ENCODE results near the gene ABHD15.
"Not testable (repeated sequence)": the region's sequence is repeated elsewhere in the genome, so short reads cannot be mapped to it uniquely, and the experiment has no call there.

ABHD15 gene

DNA sequence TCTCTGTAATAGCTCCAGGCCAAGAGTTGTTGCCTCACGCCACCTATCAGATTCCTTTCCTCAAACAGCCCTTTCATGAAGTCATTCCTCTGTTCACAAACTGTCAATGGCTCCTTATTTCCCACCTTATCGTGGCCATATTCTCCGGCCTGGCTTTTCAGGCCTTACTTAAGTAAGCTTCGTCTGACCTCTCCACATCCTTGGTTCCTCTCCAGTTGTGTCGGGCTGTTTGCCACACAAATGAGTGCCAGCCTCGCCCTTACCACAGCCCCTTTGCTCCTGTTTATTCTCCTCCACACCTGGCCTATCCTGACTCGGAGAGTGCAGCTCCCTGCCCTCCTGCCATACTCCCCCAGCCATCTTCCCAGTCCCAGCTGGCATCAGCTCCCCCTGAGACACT is 3.7 kb upstream of the ABHD15 start:
- no peak for DNase-seq (ENCODE audit: low spot score)

DNA sequence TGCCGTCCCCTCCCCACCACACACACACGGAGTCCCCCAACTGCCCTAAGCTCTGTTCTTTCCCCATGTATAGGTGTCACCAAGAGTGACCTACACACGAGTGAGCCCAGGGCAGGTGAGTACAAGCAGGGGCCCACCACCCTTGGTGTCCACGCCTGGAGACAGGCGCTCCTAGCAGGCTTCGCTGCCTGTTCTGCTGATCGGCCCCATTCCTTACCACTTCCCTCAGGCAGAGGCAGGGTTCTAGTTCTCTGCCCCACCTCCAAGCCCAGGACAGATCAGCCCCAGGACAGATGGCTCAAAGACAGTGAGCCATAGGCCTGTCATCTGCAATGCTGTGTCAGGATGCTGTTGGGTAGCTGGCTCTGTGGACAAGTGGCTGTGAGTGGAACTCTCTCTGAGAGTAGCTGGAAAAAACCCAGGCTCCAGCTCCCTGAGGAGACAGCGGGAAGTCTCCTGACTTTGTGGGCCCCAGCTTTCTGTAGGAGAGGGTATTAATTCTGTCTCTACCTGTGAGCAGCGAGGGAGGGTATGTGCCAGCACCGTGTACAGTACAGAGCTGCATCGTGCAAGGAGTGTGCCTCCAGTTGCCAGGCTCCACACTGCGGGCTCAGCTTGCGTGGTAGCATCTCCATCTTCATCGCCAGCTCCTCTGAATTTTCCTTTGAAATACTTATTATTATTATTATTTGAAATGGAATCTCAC is 2.6 kb upstream of the ABHD15 start:
- DNase-seq (ENCODE audit: low spot score): no peak

DNA sequence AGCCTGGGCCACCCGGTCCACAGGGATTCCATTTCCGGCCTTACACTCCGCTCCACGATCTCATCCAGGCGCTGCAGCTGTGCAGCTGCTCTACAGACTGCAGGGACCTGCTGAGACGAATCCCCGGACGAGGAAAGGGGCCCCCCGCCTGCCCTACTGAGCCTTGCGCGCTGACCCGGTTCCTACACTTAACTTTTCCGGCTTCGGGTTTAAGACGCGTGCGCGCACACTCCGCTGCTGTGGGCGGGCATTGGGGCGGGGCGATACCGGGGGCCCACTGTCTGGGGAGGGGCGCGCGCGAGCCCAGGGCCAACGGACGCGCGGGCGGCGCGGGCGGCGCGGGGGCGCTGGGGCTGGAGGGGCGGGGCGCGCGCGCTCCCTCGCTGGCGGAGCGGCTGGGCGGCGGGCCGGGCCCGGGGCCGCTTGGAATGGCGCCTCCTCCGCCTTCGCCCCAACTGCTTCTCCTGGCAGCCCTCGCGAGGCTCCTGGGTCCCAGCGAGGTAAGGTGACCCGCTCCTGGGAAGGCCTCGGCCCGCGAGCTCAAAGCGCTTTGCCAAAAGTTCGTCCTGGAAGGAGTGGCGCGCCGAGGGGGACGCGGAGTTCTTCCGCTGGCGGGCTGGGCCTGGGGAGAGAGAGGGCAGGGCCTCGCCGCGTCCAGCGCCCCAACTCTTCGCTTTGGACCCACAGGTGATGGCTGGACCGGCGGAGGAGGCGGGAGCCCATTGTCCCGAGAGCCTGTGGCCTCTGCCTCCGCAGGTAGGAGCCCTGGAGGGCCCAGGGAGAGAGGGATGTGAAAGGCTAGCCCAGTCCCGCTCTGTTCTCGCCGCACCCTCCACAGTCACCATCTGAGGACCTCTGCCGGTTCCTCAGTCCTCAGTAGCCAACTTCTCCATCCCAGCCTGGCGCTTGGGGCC is 1.8 kb upstream of the ABHD15 start, which contains the start of gene TP53I13:
Gene TP53I13 (plus strand): TSS at position 371 of the 914 bp plus-strand sequence. CDS start 58 bp downstream, at position 429.
- peak; percentile 93 for DNase-seq (ENCODE audit: low spot score)

DNA sequence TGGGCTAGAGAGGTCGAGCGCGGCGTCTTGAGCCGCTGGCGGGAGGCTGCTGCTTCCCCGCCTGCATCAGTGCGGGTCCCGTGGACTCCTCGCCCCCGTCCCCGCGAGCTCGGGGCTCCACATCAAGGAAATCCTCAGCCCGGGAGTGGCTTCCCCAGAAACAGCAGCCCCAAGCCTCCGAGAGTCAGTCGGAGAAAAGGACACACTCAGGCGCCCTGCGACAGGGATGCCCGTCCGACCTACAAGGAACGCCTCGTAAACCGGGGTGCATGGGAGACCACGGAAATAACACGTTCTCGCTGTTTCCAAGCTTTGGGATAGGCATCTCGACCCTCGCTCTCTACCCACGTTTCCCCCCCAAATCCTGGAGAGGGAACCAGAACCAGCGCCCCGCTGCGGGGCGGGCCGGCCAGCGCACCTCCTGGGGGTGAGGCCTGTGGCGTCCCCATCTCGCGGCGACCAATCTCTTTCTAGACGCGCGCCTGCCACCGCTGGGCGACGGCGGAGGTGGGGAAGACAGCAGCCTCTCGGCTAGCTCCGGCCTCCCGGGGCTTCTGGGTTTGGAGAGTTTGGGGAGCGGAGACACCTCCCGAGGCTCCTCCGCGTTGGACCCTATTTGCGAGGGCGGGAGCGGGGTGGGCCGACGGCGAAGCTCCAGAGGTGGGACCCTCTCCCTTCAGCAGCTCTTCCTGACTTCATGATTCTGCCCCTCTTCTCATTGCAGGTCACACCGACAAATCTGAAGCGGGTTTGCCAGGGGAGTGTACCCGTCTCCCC is 905 bp upstream of the ABHD15 start:
- DNase-seq (ENCODE audit: low spot score): peak; percentile 76

DNA sequence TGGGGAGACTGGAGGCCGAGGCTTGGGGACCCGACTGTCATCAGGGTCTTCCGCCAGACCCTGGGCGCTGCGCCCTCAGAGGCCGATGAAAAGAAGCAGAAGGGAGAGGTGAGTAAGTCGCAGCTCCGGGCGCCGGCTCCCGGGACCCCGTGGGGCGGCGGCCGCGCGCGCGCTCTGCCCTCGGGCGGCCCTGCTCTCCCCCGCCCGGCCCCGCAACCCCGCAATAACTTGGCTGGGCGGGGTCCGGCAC is 392 bp upstream of the ABHD15 start:
- DNase-seq (ENCODE audit: low spot score): no peak

DNA sequence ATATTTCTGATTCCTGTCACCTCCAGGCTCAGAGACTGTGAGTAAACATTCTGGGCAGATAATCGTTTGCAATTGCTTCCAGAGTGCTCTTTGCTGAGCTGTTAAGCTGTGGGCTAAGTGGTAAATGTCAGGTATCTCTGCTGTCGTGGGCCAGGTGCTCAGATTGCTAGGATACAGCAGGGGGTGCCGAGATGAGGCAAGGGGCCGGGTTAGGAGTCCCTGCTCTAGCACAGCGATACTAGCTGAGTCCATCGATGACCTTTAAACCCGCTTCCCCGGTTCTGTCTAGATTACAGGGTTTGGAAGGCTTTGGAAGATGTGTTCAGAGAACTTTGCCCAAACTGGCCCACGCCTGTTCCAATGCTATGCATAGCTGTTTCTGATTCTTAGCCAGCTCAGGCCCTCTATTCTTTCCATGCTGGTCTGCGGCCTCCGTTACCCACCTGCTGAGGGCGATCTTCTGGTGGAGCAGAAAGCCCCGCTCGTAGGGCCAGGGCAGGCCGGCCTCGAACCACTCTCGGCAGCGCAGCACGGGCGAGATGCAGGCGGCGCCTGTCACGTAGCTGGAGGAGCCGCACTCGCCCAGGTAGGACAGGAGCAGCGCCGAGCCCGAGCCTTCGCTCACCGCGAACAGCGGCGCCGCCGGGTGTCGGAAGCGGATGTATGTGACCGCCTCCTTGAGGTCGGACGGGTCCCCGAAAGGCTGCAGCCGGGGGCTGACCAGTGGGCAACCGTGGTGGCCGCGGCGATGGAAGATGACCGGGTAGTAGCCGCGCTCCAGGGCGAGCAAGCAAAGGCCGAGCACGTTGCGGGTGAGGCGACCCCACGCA is 979 bp downstream of the ABHD15 start:
- peak; percentile 62 for DNase-seq (ENCODE audit: low spot score)

DNA sequence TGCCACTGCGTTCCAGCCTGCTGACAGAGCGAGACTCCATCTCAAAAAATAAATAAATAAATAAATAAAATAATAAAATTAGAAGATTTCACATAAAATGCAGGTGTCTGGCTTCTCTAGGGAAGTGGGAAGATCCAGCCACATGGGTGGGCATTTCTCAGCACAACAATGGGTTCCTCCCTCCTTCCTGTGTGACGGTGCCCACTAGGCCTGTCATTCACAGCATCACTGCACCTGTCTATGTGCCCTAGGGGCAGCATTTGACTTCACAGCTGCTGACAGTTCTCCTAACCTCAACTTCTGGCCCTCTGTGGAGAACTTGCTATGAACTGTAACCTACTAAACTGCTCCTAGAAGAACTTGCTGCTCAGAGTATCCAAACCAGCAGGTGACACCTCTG is 3.0 kb downstream of the ABHD15 start:
- DNase-seq (ENCODE audit: low spot score): peak; percentile 6

DNA sequence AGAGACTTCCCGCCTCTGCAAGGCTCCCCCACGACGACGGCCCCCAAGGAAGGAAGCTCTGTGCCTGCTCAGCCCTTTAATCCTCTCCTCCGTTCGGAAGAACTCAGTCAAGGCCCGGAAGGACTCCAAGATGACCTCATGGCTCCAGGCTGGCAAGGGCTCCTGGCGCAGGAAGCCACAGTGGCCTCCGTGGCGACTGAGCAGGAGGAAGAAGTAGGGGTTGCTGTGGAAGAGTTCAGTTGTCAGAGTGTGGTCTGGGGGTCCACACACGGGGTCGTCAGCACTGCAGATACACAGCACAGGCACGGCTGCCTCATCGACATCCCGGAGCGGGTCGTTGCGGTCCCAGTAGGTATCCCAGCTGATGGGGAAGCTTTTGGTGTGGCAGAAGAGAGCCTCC is 4.2 kb downstream of the ABHD15 start:
- DNase-seq (ENCODE audit: low spot score): no peak

DNA sequence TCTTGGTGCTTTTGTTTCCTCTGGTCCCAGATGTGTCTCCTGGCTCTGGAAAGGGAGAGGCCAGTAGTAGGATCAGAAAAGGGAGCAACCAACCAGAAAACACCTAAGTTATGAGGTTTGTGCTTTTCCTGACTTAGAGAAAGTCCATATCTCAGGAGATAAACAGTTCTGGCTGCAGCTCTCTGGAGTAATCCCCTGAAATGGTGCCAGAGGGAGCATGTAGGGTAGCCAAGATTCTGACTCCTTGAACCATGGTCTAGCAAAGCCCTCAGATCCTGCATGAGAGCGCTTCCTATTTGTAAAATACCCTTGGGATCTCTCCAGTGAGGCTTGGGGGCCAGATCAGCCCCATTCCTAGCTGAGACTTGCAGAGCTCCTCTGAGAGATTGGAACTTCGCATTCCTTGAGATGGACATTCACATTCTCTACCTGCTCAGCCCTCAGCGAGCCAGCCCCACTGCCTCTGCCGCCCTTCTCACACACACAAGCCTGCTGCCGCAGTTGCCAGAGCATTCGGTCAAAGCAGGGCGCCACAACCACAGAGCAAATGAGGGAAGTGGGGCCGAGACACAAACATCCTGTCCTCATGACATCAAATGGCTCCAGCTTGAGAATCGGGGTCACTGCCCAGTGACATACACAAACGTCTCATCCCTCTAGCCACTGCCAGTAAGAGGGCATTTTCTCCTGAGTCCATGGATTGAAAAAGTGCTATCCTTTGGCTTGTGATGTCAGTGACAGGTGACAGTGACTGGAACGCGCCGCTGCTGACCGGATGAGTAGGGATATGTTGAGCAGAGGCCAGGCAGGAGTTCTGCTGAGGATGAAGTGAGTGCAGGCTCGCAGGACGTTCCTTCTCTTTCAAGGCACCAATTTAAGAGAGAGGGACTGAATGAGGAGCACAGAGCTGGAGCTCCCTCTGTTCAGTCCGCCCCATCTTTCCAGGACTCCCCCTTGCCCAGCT is 5.0 kb downstream of the ABHD15 start:
- peak; percentile 6 for DNase-seq (ENCODE audit: low spot score)

DNA sequence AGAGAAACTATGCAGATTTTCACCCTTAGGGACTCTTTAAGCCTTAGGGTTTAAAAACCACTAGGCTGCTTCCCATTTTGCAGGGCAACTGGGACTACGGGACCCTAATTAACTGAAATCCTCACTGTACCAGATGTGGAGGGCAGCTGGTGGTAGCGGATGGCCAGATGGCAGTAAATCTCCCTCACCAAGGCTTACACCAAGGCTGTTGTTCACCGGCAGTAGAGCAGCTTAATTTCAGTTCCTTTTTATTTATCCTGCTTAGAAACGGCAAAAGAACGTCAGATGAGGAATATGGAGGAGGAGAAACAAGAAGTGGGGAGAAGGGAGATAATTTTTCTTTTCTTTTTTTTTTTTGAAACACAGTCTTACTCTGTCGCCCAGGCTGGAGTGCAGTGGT is 6.5 kb downstream of the ABHD15 start:
- DNase-seq (ENCODE audit: low spot score): no peak

DNA sequence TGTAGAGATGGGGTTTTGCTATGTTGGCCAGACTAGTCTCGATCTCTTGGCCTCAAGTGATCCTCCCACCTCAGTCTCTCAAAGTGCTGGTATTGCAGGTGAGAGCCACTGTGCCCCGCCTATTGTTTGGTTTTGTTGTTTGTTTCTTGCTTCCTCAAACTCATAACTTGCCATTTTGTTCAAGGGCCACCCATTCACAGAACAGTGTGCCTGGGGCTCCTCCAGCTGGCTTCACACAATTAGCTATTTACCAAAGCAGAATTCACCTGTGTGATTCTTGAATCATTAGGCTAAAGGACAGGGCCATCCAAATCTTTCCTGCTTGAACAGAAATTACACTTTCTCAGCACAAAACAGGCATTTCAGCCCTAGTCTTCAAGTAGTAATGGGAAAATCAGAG is 7.2 kb downstream of the ABHD15 start:
- DNase-seq (ENCODE audit: low spot score): no peak

DNA sequence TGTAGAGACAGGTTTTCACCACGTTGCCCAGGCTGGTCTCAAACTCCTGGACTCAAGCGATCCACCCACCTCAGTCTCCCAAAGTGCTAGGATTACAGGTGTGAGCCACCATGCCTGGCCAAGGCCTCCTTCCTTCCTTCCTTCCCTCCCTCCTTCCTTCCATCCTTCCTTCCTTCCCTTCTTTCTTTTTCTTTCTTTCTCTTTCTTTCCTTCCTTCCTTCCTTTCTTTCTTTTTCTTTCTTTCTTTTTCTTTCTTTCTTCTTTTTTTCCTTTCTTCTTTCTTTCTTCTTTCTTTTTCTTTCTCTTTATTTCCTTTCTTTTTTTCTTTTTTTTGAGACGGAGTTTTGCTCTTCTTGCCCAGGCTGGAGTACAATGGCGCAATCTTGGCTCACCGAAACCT is 8.7 kb downstream of the ABHD15 start:
- DNase-seq (ENCODE audit: low spot score): not testable (repeated sequence)

DNA sequence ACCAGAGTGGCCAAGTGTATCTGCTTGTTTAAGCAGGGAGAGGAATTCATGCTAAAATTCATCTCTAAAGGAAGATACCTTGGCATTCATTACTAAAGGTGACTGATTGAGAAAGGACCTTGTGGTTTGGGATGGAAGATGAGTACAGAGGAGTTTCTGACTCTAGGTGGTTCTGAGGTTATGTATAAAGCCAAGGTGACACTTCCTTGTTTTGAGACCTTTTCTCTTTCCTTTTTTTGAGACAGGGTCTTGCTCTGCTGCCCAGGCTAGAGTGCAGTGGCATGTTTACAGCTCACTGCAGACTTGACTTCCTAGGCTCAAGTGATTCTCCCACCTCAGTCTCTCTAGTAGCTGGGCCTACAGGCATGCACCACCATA is 9.1 kb downstream of the ABHD15 start:
- no peak for DNase-seq (ENCODE audit: low spot score)

DNA sequence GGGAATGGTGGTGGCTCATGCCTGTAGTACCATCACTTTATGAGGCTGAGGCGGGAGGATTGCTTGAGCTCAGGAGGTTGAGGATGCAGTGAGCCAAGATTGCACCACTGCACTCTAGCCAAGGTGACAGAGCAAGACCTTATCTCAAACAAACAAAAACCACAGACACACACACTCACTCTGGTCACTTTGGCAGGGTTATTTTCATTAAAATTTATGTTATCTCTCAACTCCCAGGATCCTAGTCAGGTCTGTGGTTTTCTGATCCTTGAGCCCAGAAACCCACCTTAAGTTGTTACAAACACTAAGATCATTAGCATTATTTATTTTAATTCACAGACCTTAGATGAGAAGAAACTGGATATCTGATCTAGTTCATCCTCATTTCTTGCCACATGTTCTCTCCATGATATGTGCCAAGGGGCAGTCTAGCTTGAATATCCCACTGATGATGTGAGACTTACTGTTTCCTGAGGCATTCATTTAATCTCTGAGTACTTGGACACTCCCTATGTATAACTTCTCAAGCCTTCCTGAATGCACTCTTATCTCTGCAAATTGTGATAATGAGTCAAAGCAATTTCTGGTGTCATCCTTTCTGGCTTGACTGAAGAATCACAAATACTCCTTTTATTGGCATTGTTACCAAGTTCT is 9.6 kb downstream of the ABHD15 start:
- DNase-seq (ENCODE audit: low spot score): no peak

DNA sequence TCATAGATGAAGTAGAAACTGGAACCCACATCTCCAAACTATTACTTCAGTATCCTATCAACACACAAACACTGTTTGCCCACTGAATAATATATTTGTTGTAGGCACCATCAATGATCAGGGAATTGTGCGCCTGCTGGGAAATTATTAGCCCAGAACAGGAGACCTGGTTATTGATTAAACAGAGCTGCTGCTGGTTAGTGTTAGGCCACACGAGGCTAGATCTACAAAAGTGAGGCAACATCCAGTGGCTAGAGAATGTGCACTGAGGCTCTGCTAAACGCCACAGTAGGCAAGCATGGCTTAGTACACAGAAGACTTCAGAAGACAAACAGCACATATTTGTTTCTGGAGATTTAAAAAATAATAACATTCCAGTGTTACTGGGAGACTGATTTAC is 11.0 kb downstream of the ABHD15 start:
- DNase-seq (ENCODE audit: low spot score): no peak

DNA sequence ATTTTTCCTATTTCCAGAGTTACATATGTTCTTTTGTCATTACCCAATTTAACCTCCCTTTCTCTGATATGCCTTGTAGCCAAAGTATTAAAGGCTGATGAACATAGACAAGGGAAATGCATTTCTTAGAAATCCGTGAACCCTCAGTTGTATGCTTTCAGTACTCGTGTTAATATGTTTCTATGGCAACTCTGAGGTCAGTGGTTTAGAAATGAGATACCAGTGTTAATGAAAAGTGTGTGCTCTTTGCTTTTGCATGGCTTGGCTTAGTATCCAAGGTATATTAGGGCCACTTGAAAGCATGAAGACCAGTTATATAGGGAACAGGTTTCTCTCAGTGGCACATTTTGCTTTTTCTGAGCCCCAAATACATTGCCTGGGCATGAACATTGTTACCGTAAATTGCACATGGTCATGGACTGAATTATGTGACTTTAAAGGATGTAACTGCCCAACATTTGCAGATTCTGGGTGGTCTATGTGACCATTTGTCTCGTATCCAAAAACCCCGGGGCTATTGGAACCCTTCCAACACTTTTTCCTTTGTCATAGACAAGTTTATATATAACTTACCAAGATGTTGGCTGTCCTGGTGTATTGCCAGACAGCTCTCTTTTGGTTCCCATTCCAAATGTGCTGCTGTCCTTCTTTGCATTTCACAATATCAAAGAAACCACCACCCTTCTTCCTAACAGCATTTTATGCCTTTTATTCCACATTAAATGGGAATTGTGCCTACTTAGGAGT is 17.5 kb downstream of the ABHD15 start:
- peak; percentile 32 for DNase-seq (ENCODE audit: low spot score)

DNA sequence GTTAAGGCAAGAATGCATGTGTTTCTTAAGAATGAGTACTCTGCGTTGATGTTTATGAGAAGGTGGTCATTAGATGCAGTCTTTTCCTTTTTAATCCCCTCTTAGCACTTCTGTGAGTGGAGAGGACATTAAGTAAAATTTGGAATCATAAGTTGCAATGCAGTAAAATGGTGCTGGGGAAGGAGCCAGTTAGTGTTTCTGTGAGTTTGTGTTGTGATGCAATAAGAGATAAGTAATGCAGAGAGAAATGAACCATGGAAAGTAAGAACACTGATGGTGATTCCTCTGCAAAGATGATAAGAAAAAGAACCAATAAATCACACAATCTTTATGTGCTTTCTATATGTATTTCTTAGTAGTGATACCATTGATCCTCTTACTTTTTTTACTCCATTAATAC is 20.0 kb downstream of the ABHD15 start:
- DNase-seq (ENCODE audit: low spot score): no peak

DNA sequence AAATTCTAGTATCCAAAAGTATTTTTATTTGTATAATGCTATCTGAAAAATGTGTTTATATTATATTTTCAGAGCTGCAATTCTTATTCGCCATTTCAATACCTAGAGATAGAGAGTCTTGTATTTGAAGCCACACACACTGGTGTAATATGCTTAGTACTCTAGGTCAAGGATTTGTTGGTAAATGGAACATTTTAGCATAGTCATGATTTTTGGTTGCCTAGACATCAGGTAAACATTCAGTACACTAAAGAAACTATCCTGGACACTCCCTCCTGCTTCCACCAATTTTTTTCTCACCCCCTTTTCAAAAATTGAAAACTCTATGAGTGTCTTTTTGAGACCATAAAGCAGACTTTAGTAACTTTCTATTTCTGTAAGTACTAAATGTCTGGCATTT is 20.8 kb downstream of the ABHD15 start:
- DNase-seq (ENCODE audit: low spot score): no peak

DNA sequence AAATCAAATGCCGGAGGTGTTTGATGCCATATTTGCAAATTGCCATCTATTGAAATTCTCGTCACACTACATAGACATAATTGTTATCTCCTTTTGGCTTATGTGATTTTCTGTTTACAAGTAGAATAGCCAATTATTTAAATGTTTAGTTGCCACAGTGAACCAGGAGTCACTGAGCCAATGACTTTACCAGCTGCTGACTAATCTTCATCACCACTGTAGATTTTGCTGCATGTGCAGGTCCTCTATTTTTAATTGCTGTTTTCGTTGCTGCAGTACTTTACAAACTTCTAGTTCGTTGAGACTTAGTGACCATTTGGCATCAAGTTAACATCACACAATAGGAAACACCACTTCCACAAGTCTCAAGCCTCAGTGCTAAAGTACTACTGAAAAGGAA is 22.8 kb downstream of the ABHD15 start:
- DNase-seq (ENCODE audit: low spot score): no peak

DNA sequence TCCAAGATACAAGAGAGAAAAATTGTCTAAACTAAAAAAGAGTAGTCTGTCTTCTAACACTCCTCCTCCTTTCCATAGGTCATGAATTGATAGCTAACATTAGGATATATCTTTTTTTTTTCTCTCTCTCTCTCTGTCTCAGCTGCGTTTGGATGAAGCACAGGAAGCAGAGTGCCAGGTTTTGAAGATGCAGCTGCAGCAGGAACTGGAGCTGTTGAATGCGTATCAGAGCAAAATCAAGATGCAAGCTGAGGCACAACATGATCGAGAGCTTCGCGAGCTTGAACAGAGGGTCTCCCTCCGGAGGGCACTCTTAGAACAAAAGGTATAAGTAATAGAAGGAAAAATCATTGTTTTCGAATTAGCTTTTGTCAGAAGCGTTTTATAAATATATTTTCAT is 32.9 kb downstream of the ABHD15 start:
- DNase-seq (ENCODE audit: low spot score): no peak

All from CD4-positive, alpha-beta T cell treated with Interleukin-2 at 100 ng/mL for 4 hours (primary cell).